Neural cell (in vitro differentiated cells): Measurements from ENCODE around the gene LIMS2. TPM values are rescaled to one million over a fixed set of nuclear protein-coding genes. Genes with fewer than 3 reads are reported as not detected.

Experiments used
- H2AFZ ChIP-seq: fragments of 200-600, 300-800 bp; sonication (generic), shearing (Covaris generic); 2 replicates; pipeline ENCODE4 v1.6.0; 2014; ENCODE audit warnings: low read depth, mild to moderate bottlenecking, antibody characterized with exemption, low read length, moderate library complexity
- H3F3A ChIP-seq: fragments of 200-600 bp; shearing (Covaris generic); 2 replicates; pipeline ENCODE4 v1.6.1; 2016; ENCODE audit warnings: mild to moderate bottlenecking, moderate library complexity, mixed read lengths, antibody characterized with exemption, low read length; ENCODE audit not compliant: insufficient read depth, poor library complexity, severe bottlenecking
- H3K27ac ChIP-seq: fragments of 200-600, 300-800 bp; sonication (generic), shearing (Covaris generic); 2 replicates; pipeline ENCODE4 v1.5.1; 2014; ENCODE audit warnings: mild to moderate bottlenecking, low read length, moderate library complexity
- H3K27me3 ChIP-seq: fragments of 300-800, 200-600 bp; sonication (generic), shearing (Covaris generic); 2 replicates; pipeline ENCODE4 v1.6.0; 2014; ENCODE audit warnings: mild to moderate bottlenecking, low read depth, low read length, moderate library complexity; ENCODE audit not compliant: insufficient read depth
- H3K36me3 ChIP-seq: fragments of 300-800, 200-600 bp; sonication (generic), shearing (Covaris generic); 2 replicates; pipeline ENCODE4 v1.5.1; 2014; ENCODE audit warnings: mild to moderate bottlenecking, antibody characterized with exemption, low read length, moderate library complexity; ENCODE audit not compliant: insufficient read depth
- H3K4me2 ChIP-seq: fragments of 300-800, 200-600 bp; sonication (generic), shearing (Covaris generic); 2 replicates; pipeline ENCODE4 v1.6.0; 2014; ENCODE audit warnings: mild to moderate bottlenecking, low read length
- H3K4me3 ChIP-seq: fragments of 300-800, 200-600 bp; sonication (generic), shearing (Covaris generic); 2 replicates; pipeline ENCODE4 v1.5.1; 2014; ENCODE audit warnings: mild to moderate bottlenecking, low read length, moderate library complexity
- H3K79me2 ChIP-seq: fragments of 200-600 bp; shearing (Covaris generic); replicated peaks from 2 replicates; pipeline ENCODE4 v1.6.0; 2014; ENCODE audit warnings: mild to moderate bottlenecking, low read length, moderate library complexity; ENCODE audit not compliant: insufficient read depth
- H3K9ac ChIP-seq: fragments of 300-800, 200-600 bp; sonication (generic), shearing (Covaris generic); 2 replicates; pipeline ENCODE4 v1.6.1; 2016; ENCODE audit warnings: mild to moderate bottlenecking, low read length, mixed read lengths
- H3K9me2 ChIP-seq: fragments of 200-600 bp; shearing (Covaris generic); 2 replicates; pipeline ENCODE4 v1.6.1; 2016; ENCODE audit warnings: mild to moderate bottlenecking, low read length, mixed read lengths; ENCODE audit not compliant: insufficient read depth
- H3K9me3 ChIP-seq: fragments of 200-600, 300-800 bp; sonication (generic), shearing (Covaris generic); 2 replicates; pipeline ENCODE4 v1.6.1; 2016; ENCODE audit warnings: mild to moderate bottlenecking, mixed run types, low read length, moderate library complexity, mixed read lengths
- H4K20me1 ChIP-seq: fragments of 200-600 bp; shearing (Covaris generic); 2 replicates; pipeline ENCODE4 v1.6.1; 2016; ENCODE audit warnings: mild to moderate bottlenecking, mixed run types; ENCODE audit not compliant: insufficient read depth
- EZH2 ChIP-seq: fragments of 200-600, 300-800 bp; shearing (Covaris generic), sonication (generic); IDR thresholded peaks from 2 replicates; pipeline ENCODE4 v1.6.1; 2014; ENCODE audit warnings: antibody characterized with exemption, low read length, borderline replicate concordance, mild to moderate bottlenecking; ENCODE audit not compliant: insufficient read depth, poor library complexity, severe bottlenecking
- MXI1 ChIP-seq: fragments of 450-650 bp; conservative IDR thresholded peaks from 2 replicates; pipeline ENCODE4 v1.6.1; 2014; ENCODE audit warnings: antibody characterized with exemption, mild to moderate bottlenecking; ENCODE audit not compliant: poor library complexity, severe bottlenecking
- POLR2AphosphoS5 ChIP-seq: IDR thresholded peaks from 2 replicates; pipeline ENCODE4 v1.6.1; 2012
- SMC3 ChIP-seq: fragments of 450-650 bp; conservative IDR thresholded peaks from 2 replicates; pipeline ENCODE4 v1.6.1; 2014; ENCODE audit warnings: antibody characterized with exemption, mild to moderate bottlenecking, moderate library complexity; ENCODE audit not compliant: poor library complexity
- TAF1 ChIP-seq: IDR thresholded peaks from 2 replicates; pipeline ENCODE4 v1.6.1; 2012; ENCODE audit warnings: low read depth
- polyA plus RNA-seq: library from polyadenylated mRNA; depleted of rRNA; stranded (reverse); fragments of >200 nt; gene quantifications from 2 replicates; pipeline ENCODE4 v1.2.3, GENCODE V29; 2014
- TF ChIP-seq, protein P1 (sequence below): fragments of 450-650 bp; IDR thresholded peaks from 2 replicates; pipeline ENCODE4 v1.5.1; 2014; ENCODE audit warnings: antibody characterized with exemption, mild to moderate bottlenecking, moderate library complexity; ENCODE audit not compliant: poor library complexity, severe bottlenecking
- TF ChIP-seq, protein P2 (sequence below): IDR thresholded peaks from 2 replicates; pipeline ENCODE4 v1.6.1; 2012; ENCODE audit warnings: borderline replicate concordance

The LIMS2 gene
- polyA plus RNA-seq, 1 donor from 2014 or later = not detected

DNA sequence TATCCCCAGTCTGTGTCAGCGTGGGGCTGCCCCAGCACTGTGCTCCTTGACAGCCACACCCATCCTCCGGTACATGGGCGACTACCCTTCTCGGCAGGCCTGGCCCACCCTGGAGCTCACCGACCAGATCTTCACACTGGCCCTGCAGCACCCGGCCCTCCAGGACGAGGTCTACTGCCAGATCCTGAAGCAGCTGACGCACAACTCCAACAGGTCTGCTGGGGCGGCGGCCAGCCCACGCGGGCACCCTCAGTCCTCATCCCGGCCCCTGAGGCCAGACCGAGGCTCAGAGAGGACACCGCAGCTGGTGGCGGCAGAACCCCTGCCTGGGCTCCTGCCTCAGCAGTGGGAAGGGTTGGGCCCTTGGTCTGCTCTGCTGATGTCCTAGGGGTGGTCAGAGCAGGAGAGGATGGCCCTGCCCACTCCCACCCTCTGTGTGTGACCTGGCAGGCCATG, 43.8 kb downstream of the LIMS2 start:
- no peaks in the 10 kb centered on the region for H3K36me3 ChIP-seq
- H2AFZ ChIP-seq = no peak overlapping the region
- no peak overlapping the region for H3K9ac ChIP-seq
- no peak overlapping the region for H3K4me2 ChIP-seq
- H3K27ac ChIP-seq = no peak overlapping the region
- H3K9me2 ChIP-seq = no peaks in the 10 kb centered on the region
- no peak overlapping the region for H3K4me3 ChIP-seq
- H3K9me3 ChIP-seq = no peaks in the 10 kb centered on the region
- H3K79me2 ChIP-seq = no peaks in the 10 kb centered on the region
- H4K20me1 ChIP-seq = no peaks in the 10 kb centered on the region
- no peaks in the 10 kb centered on the region for H3F3A ChIP-seq
- H3K27me3 ChIP-seq = no peaks in the 10 kb centered on the region
- TF ChIP-seq POLR2AphosphoS5 (no peak), TAF1 (no peak)

DNA sequence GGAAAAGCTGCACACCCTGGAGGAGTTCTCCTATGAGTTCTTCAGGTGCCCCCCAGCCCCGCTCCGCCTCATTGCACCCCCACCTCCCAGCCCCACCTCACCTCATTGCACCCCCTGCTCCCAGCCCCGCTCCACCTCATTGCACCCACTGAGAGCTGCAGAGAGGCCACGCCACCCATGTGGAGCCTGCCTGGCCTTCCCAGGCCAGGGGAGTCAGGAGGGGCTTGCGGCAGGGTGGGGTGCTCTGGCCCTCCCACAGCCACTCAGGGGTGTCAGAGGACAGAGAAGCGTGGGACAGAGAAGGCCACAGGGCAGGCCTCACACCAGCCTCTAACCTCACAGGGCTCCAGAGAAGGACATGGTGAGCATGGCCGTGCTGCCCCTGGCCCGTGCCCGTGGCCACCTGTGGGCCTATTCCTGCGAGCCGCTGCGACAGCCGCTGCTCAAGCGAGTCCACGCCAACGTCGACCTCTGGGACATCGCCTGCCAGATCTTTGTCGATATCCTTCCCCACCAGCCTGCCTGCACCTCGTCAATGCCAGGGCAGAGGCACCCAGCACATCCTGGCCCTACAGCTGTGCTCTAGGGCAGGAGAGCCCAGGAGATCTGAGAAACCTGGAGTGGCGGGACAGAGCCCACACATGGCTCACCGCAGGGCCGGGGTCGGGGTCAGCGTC, 44.3 kb downstream of the LIMS2 start:
- Histone ChIP-seq H2AFZ (no peak overlapping the region), H4K20me1 (no peaks in the 10 kb centered on the region), H3K27me3 (no peaks in the 10 kb centered on the region), H3K79me2 (no peaks in the 10 kb centered on the region), H3K4me3 (no peak overlapping the region), H3K9me2 (no peaks in the 10 kb centered on the region), H3K9me3 (no peaks in the 10 kb centered on the region), H3K4me2 (no peak overlapping the region), H3K36me3 (no peaks in the 10 kb centered on the region), H3K27ac (no peak overlapping the region), H3K9ac (no peak overlapping the region), H3F3A (no peaks in the 10 kb centered on the region)
- TF ChIP-seq MXI1 (no peak), EZH2 (no peak), SMC3 (no peak), POLR2AphosphoS5 (no peak)
- TF ChIP-seq, protein P1, sequence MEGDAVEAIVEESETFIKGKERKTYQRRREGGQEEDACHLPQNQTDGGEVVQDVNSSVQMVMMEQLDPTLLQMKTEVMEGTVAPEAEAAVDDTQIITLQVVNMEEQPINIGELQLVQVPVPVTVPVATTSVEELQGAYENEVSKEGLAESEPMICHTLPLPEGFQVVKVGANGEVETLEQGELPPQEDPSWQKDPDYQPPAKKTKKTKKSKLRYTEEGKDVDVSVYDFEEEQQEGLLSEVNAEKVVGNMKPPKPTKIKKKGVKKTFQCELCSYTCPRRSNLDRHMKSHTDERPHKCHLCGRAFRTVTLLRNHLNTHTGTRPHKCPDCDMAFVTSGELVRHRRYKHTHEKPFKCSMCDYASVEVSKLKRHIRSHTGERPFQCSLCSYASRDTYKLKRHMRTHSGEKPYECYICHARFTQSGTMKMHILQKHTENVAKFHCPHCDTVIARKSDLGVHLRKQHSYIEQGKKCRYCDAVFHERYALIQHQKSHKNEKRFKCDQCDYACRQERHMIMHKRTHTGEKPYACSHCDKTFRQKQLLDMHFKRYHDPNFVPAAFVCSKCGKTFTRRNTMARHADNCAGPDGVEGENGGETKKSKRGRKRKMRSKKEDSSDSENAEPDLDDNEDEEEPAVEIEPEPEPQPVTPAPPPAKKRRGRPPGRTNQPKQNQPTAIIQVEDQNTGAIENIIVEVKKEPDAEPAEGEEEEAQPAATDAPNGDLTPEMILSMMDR = no peak
- TF ChIP-seq, protein P2, sequence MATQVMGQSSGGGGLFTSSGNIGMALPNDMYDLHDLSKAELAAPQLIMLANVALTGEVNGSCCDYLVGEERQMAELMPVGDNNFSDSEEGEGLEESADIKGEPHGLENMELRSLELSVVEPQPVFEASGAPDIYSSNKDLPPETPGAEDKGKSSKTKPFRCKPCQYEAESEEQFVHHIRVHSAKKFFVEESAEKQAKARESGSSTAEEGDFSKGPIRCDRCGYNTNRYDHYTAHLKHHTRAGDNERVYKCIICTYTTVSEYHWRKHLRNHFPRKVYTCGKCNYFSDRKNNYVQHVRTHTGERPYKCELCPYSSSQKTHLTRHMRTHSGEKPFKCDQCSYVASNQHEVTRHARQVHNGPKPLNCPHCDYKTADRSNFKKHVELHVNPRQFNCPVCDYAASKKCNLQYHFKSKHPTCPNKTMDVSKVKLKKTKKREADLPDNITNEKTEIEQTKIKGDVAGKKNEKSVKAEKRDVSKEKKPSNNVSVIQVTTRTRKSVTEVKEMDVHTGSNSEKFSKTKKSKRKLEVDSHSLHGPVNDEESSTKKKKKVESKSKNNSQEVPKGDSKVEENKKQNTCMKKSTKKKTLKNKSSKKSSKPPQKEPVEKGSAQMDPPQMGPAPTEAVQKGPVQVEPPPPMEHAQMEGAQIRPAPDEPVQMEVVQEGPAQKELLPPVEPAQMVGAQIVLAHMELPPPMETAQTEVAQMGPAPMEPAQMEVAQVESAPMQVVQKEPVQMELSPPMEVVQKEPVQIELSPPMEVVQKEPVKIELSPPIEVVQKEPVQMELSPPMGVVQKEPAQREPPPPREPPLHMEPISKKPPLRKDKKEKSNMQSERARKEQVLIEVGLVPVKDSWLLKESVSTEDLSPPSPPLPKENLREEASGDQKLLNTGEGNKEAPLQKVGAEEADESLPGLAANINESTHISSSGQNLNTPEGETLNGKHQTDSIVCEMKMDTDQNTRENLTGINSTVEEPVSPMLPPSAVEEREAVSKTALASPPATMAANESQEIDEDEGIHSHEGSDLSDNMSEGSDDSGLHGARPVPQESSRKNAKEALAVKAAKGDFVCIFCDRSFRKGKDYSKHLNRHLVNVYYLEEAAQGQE = no peak
